Measurements from ENCODE around the gene ARGFX. TPM values are rescaled to one million over a fixed set of nuclear protein-coding genes. Genes with fewer than 3 reads are reported as not detected.

The ARGFX gene
- total and polyA plus RNA-seq, 2 of the 8 experiments (the other 6 are each of a cell fraction or from before 2014, with no cell fraction given), result not detected

DNA sequence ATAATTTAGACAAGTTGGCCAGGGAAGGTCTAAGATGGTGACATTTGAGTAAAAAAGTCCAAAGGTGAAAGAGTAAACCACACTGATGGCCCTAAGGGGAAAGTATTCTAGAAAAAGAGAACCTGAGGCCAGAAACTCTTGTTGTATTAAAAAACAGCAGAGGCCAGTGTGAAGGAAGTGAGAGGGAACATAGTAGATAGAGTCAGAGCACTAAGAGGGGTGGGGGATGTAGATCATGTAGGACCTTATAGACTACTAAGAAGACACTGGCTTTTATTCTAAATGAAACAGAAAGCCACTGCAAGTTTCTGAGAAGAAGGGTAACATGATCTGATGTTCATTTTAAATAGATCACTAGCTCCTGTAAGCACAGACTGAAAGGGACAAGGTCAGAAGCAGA lies 36.5 kb upstream of the ARGFX start (continued):
- TF ChIP-seq, protein P1, sequence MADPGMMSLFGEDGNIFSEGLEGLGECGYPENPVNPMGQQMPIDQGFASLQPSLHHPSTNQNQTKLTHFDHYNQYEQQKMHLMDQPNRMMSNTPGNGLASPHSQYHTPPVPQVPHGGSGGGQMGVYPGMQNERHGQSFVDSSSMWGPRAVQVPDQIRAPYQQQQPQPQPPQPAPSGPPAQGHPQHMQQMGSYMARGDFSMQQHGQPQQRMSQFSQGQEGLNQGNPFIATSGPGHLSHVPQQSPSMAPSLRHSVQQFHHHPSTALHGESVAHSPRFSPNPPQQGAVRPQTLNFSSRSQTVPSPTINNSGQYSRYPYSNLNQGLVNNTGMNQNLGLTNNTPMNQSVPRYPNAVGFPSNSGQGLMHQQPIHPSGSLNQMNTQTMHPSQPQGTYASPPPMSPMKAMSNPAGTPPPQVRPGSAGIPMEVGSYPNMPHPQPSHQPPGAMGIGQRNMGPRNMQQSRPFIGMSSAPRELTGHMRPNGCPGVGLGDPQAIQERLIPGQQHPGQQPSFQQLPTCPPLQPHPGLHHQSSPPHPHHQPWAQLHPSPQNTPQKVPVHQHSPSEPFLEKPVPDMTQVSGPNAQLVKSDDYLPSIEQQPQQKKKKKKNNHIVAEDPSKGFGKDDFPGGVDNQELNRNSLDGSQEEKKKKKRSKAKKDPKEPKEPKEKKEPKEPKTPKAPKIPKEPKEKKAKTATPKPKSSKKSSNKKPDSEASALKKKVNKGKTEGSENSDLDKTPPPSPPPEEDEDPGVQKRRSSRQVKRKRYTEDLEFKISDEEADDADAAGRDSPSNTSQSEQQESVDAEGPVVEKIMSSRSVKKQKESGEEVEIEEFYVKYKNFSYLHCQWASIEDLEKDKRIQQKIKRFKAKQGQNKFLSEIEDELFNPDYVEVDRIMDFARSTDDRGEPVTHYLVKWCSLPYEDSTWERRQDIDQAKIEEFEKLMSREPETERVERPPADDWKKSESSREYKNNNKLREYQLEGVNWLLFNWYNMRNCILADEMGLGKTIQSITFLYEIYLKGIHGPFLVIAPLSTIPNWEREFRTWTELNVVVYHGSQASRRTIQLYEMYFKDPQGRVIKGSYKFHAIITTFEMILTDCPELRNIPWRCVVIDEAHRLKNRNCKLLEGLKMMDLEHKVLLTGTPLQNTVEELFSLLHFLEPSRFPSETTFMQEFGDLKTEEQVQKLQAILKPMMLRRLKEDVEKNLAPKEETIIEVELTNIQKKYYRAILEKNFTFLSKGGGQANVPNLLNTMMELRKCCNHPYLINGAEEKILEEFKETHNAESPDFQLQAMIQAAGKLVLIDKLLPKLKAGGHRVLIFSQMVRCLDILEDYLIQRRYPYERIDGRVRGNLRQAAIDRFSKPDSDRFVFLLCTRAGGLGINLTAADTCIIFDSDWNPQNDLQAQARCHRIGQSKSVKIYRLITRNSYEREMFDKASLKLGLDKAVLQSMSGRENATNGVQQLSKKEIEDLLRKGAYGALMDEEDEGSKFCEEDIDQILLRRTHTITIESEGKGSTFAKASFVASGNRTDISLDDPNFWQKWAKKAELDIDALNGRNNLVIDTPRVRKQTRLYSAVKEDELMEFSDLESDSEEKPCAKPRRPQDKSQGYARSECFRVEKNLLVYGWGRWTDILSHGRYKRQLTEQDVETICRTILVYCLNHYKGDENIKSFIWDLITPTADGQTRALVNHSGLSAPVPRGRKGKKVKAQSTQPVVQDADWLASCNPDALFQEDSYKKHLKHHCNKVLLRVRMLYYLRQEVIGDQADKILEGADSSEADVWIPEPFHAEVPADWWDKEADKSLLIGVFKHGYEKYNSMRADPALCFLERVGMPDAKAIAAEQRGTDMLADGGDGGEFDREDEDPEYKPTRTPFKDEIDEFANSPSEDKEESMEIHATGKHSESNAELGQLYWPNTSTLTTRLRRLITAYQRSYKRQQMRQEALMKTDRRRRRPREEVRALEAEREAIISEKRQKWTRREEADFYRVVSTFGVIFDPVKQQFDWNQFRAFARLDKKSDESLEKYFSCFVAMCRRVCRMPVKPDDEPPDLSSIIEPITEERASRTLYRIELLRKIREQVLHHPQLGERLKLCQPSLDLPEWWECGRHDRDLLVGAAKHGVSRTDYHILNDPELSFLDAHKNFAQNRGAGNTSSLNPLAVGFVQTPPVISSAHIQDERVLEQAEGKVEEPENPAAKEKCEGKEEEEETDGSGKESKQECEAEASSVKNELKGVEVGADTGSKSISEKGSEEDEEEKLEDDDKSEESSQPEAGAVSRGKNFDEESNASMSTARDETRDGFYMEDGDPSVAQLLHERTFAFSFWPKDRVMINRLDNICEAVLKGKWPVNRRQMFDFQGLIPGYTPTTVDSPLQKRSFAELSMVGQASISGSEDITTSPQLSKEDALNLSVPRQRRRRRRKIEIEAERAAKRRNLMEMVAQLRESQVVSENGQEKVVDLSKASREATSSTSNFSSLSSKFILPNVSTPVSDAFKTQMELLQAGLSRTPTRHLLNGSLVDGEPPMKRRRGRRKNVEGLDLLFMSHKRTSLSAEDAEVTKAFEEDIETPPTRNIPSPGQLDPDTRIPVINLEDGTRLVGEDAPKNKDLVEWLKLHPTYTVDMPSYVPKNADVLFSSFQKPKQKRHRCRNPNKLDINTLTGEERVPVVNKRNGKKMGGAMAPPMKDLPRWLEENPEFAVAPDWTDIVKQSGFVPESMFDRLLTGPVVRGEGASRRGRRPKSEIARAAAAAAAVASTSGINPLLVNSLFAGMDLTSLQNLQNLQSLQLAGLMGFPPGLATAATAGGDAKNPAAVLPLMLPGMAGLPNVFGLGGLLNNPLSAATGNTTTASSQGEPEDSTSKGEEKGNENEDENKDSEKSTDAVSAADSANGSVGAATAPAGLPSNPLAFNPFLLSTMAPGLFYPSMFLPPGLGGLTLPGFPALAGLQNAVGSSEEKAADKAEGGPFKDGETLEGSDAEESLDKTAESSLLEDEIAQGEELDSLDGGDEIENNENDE (IDR thresholded peaks at IDR 0.05; ENCODE audit: insufficient replicate concordance, low read length), result no peak
- no peak for TF ChIP-seq SIRT6 (IDR thresholded peaks at IDR 0.05; ENCODE audit: low read length)
- no peak for TF ChIP-seq RXRA (IDR thresholded peaks at IDR 0.05; ENCODE audit: insufficient read depth, low read depth, low read length)
- TF ChIP-seq EZH2 (IDR thresholded peaks at IDR 0.05; ENCODE audit: low read depth, low read length, severe bottlenecking), result no peak
- TF ChIP-seq POLR2A (IDR thresholded peaks at IDR 0.05; ENCODE audit: control extremely low read depth in 1 of 2, low read depth in 2 of 2, low read length in 2 of 2), result no peak
- TF ChIP-seq BRCA1 (IDR thresholded peaks at IDR 0.05; ENCODE audit: low read depth, low read length), result no peak
- no peak for TF ChIP-seq JUND (IDR thresholded peaks at IDR 0.05; ENCODE audit: low read length)
- TF ChIP-seq CTBP2 (IDR thresholded peaks at IDR 0.05; ENCODE audit: borderline replicate concordance, insufficient read depth, insufficient read length, low read length), result no peak
- no peak for TF ChIP-seq CBX8 (IDR thresholded peaks at IDR 0.05; ENCODE audit: borderline replicate concordance, low read depth, low read length)
- TF ChIP-seq, protein P2, sequence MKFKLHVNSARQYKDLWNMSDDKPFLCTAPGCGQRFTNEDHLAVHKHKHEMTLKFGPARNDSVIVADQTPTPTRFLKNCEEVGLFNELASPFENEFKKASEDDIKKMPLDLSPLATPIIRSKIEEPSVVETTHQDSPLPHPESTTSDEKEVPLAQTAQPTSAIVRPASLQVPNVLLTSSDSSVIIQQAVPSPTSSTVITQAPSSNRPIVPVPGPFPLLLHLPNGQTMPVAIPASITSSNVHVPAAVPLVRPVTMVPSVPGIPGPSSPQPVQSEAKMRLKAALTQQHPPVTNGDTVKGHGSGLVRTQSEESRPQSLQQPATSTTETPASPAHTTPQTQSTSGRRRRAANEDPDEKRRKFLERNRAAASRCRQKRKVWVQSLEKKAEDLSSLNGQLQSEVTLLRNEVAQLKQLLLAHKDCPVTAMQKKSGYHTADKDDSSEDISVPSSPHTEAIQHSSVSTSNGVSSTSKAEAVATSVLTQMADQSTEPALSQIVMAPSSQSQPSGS (IDR thresholded peaks at IDR 0.05; ENCODE audit: low read length), result no peak
- TF ChIP-seq RFX5 (IDR thresholded peaks at IDR 0.05; ENCODE audit: borderline replicate concordance, low read depth, low read length), result no peak

Data from H1 (cell line).